H1 (cell line): ENCODE measurements around the gene TFRC. TPM values are rescaled to one million over a fixed set of nuclear protein-coding genes. Genes with fewer than 3 reads are reported as not detected.

Experiments
- CTCF ChIA-PET: fragments of 300-600 bp; sonication (Branson Sonifier 250); formaldehyde crosslinking; loops from one replicate; lab custom pipeline; 2021; ENCODE audit not compliant: partially characterized antibody; lab: Charles Lee
- POLR2A ChIA-PET: fragments of 300-600 bp; sonication (Branson Sonifier 250); formaldehyde crosslinking; loops from one replicate; lab custom pipeline; 2021; ENCODE audit warnings: inconsistent platforms; ENCODE audit not compliant: partially characterized antibody; lab: Charles Lee
- DNase-seq, 2 experiments: peaks; one replicate each; pipeline versions ENCODE4 v3.0.0 to v3.0.0-alpha.2; 2010 to 2022; ENCODE audit warnings: low spot score in 2 of 2, low read depth in 1 of 2, mixed read lengths in 1 of 2
- FAIRE-seq: peaks from 2 replicates; lab custom pipeline; 2011; peaks lifted over from hg19 to GRCh38; lab: Jason Lieb, UNC
- H2AFZ ChIP-seq: 2 replicates; pipeline ENCODE4 v1.8.1; 2012; ENCODE audit warnings: low read length, inconsistent platforms
- H2AK5ac ChIP-seq: 2 replicates; pipeline ENCODE4 v1.6.1; 2013; ENCODE audit warnings: low read depth, low read length
- H2BK120ac ChIP-seq: replicated peaks from 2 replicates; pipeline ENCODE3; 2013; ENCODE audit warnings: low read depth, low read length, inconsistent platforms
- H2BK12ac ChIP-seq: 2 replicates; pipeline ENCODE4 v1.6.1; 2013; ENCODE audit warnings: low read depth, low read length
- H2BK15ac ChIP-seq: 2 replicates; pipeline ENCODE4 v1.6.1; 2013; ENCODE audit warnings: low read length
- H2BK20ac ChIP-seq: 2 replicates; pipeline ENCODE4 v1.6.1; 2013; ENCODE audit warnings: low read length
- H2BK5ac ChIP-seq: 2 replicates; pipeline ENCODE4 v1.6.1; 2013; ENCODE audit warnings: low read depth, low read length
- H3K14ac ChIP-seq: 2 replicates; pipeline ENCODE4 v1.6.1; 2013; ENCODE audit warnings: inconsistent platforms; ENCODE audit not compliant: insufficient read length
- H3K18ac ChIP-seq: 2 replicates; pipeline ENCODE4 v1.6.1; 2013; ENCODE audit warnings: low read length; ENCODE audit errors: extremely low read depth
- H3K23ac ChIP-seq: 2 replicates; pipeline ENCODE4 v1.6.1; 2013; ENCODE audit warnings: inconsistent platforms; ENCODE audit not compliant: insufficient read length
- H3K23me2 ChIP-seq: 2 replicates; pipeline ENCODE4 v1.6.1; 2013; ENCODE audit warnings: low read depth, low read length
- H3K27ac ChIP-seq: 2 replicates; pipeline ENCODE4 v1.6.1; 2011; ENCODE audit warnings: low read depth, low read length, inconsistent platforms
- H3K27me3 ChIP-seq, 4 experiments: replicated peaks in 1 of 4; 1 replicate in 1 of 4; 2 replicates in 3 of 4; pipeline versions ENCODE4 v1.6.1 to v1.8.1; 2011 to 2013; ENCODE audit warnings: low read length in 3 of 4, mild to moderate bottlenecking in 3 of 4, inconsistent platforms in 2 of 4, mixed read lengths in 2 of 4, moderate library complexity in 1 of 4; ENCODE audit not compliant: control insufficient read depth in 3 of 4, insufficient read depth in 3 of 4; ENCODE audit errors: extremely low read depth in 1 of 4
- H3K36me3 ChIP-seq, 4 experiments: 2 replicates each; pipeline versions ENCODE4 v1.6.1 to v1.8.1; 2011 to 2013; ENCODE audit warnings: mild to moderate bottlenecking in 4 of 4, low read length in 3 of 4, moderate library complexity in 2 of 4, control low read depth in 1 of 4, inconsistent platforms in 1 of 4; ENCODE audit not compliant: insufficient read depth in 4 of 4, control insufficient read depth in 2 of 4
- H3K4ac ChIP-seq: replicated peaks from 2 replicates; pipeline ENCODE3; 2013; ENCODE audit warnings: low read length, low read depth, mixed read lengths, inconsistent platforms; ENCODE audit not compliant: insufficient read length
- H3K4me1 ChIP-seq, 4 experiments: replicated peaks in 1 of 4; 1 replicate in 1 of 4; 2 replicates in 3 of 4; pipeline versions ENCODE4 v1.6.1 to v1.8.1; 2011 to 2013; ENCODE audit warnings: low read length in 3 of 4, inconsistent platforms in 2 of 4, mixed read lengths in 1 of 4; ENCODE audit not compliant: insufficient read depth in 4 of 4, control insufficient read depth in 3 of 4
- H3K4me2 ChIP-seq, 2 experiments: 2 replicates each; pipeline versions ENCODE4 v1.6.1 to v1.8.1; 2011 to 2013; ENCODE audit warnings: low read depth in 2 of 2, low read length in 2 of 2, control low read depth in 1 of 2, inconsistent platforms in 1 of 2, mild to moderate bottlenecking in 1 of 2; ENCODE audit not compliant: insufficient read depth in 1 of 2
- H3K4me3 ChIP-seq, 4 experiments: fragments of 200-600, 300-600 bp in 1 of 4; sonication (generic), shearing (Covaris generic), sonication (Bioruptor Twin) in 1 of 4; 2 replicates each; pipeline versions ENCODE4 v1.5.1 to v1.8.1; 2011 to 2016; ENCODE audit warnings: low read length in 4 of 4, low read depth in 3 of 4, control low read depth in 2 of 4, inconsistent platforms in 2 of 4, mild to moderate bottlenecking in 2 of 4, mixed read lengths in 1 of 4, moderate library complexity in 1 of 4; ENCODE audit not compliant: insufficient read depth in 2 of 4; ENCODE audit errors: extremely low read depth in 1 of 4
- H3K56ac ChIP-seq: replicated peaks from 2 replicates; pipeline ENCODE3; 2013; ENCODE audit warnings: low read depth, mild to moderate bottlenecking, mixed read lengths, low read length, inconsistent platforms; ENCODE audit not compliant: insufficient read length
- H3K79me1 ChIP-seq: 2 replicates; pipeline ENCODE4 v1.6.1; 2013; ENCODE audit warnings: low read depth, low read length, control low read depth
- H3K79me2 ChIP-seq, 2 experiments: 2 replicates each; pipeline versions ENCODE4 v1.6.1 to v1.8.1; 2012 to 2013; ENCODE audit warnings: low read length in 2 of 2, mild to moderate bottlenecking in 2 of 2, inconsistent platforms in 1 of 2; ENCODE audit not compliant: insufficient read depth in 2 of 2, control insufficient read depth in 1 of 2
- H3K9ac ChIP-seq, 4 experiments: replicated peaks in 1 of 4; 1 replicate in 1 of 4; 2 replicates in 3 of 4; pipeline versions ENCODE4 v1.6.1 to v1.8.1; 2011 to 2013; ENCODE audit warnings: low read depth in 3 of 4, low read length in 3 of 4, control low read depth in 2 of 4, mild to moderate bottlenecking in 2 of 4, moderate library complexity in 2 of 4, inconsistent platforms in 1 of 4; ENCODE audit errors: extremely low read depth in 1 of 4
- H3K9me3 ChIP-seq, 2 experiments: 2 replicates each; pipeline versions ENCODE4 v1.6.1 to v1.8.1; 2012 to 2013; ENCODE audit warnings: mild to moderate bottlenecking in 2 of 2, moderate library complexity in 2 of 2, control low read depth in 1 of 2, inconsistent platforms in 1 of 2, low read depth in 1 of 2, low read length in 1 of 2, mixed read lengths in 1 of 2; ENCODE audit not compliant: insufficient read depth in 2 of 2
- H4K20me1 ChIP-seq, 2 experiments: replicated peaks in 1 of 2; 2 replicates each; pipeline versions ENCODE3 to v1.8.1; 2011 to 2013; ENCODE audit warnings: inconsistent platforms in 2 of 2, low read length in 2 of 2, mild to moderate bottlenecking in 1 of 2; ENCODE audit not compliant: insufficient read depth in 2 of 2, control insufficient read depth in 1 of 2
- H4K5ac ChIP-seq: 2 replicates; pipeline ENCODE4 v1.6.1; 2013; ENCODE audit warnings: low read length, low read depth, mixed read lengths, inconsistent platforms; ENCODE audit not compliant: insufficient read length
- H4K8ac ChIP-seq: 2 replicates; pipeline ENCODE4 v1.8.0; 2013; ENCODE audit warnings: mild to moderate bottlenecking, moderate library complexity, low read length, inconsistent platforms; ENCODE audit not compliant: insufficient read depth; ENCODE audit errors: extremely low read depth
- H4K91ac ChIP-seq: replicated peaks from 2 replicates; pipeline ENCODE3; 2013; ENCODE audit warnings: low read length, mixed read lengths, inconsistent platforms; ENCODE audit not compliant: insufficient read length
- CBX5 ChIP-seq: fragments of 300-800, 300-1000 bp; sonication (generic); IDR thresholded peaks from 2 replicates; pipeline ENCODE4 v1.7.1; 2016; ENCODE audit warnings: antibody characterized with exemption, low read length, low read depth
- EGR1 ChIP-seq: IDR thresholded peaks from 2 replicates; pipeline ENCODE4 v1.6.1; 2011; ENCODE audit warnings: low read depth, low read length, borderline replicate concordance
- EP300 ChIP-seq, 2 experiments: IDR thresholded peaks; 1 replicate in 1 of 2; 2 replicates in 1 of 2; pipeline ENCODE4 v1.6.1; 2011 to 2012; ENCODE audit warnings: low read depth in 2 of 2, low read length in 2 of 2, mild to moderate bottlenecking in 2 of 2, borderline replicate concordance in 1 of 2, inconsistent platforms in 1 of 2, moderate library complexity in 1 of 2
- JUN ChIP-seq: IDR thresholded peaks from 2 replicates; pipeline ENCODE4 v1.6.1; 2011; ENCODE audit warnings: low read depth, mild to moderate bottlenecking, improper control_type of control experiment, low read length
- JUND ChIP-seq: IDR thresholded peaks from 2 replicates; pipeline ENCODE4 v1.6.1; 2011; ENCODE audit warnings: mild to moderate bottlenecking, improper control_type of control experiment, low read length
- KDM4A ChIP-seq: IDR thresholded peaks from one replicate; pipeline ENCODE4 v1.7.1; 2012; ENCODE audit warnings: low read depth, mild to moderate bottlenecking, moderate library complexity, low read length, inconsistent platforms; ENCODE audit not compliant: severe bottlenecking
- POU5F1 ChIP-seq: IDR thresholded peaks from 2 replicates; pipeline ENCODE4 v1.6.1; 2011; ENCODE audit warnings: low read depth, mild to moderate bottlenecking, low read length, moderate library complexity
- RBBP5 ChIP-seq: IDR thresholded peaks from 2 replicates; pipeline ENCODE4 v1.7.1; 2012; ENCODE audit warnings: low read depth, mild to moderate bottlenecking, inconsistent platforms, low read length, moderate library complexity, borderline replicate concordance
- TEAD4 ChIP-seq: IDR thresholded peaks from 2 replicates; pipeline ENCODE4 v1.6.1; 2012; ENCODE audit warnings: low read depth, low read length, inconsistent platforms, mixed read lengths
- polyA plus RNA-seq, 7 experiments: library from polyadenylated mRNA; depleted of rRNA in 3 of 7; stranded (reverse) in 5 of 7; unstranded in 2 of 7; fragments of >200 nt in 5 of 7; fragments of 200-250 nt in 2 of 7; gene quantifications; 1 replicate in 5 of 7; 2 replicates in 1 of 7; 4 replicates in 1 of 7; pipeline versions ENCODE4 v1.2.1 to v1.2.3, GENCODE V29; 2011 to 2013; ENCODE audit warnings: missing spikeins in 2 of 7, mixed read lengths in 2 of 7
- total RNA-seq: library from RNA; stranded (reverse); fragmentation: NEBNext Ultra II Directional; extraction: Animal tissue kit (Norgen Biotek cat#: 25700); gene quantifications from 2 replicates; pipeline ENCODE4 v1.2.1, GENCODE V29; 2021
- TF ChIP-seq, protein P1 (sequence below): IDR thresholded peaks from 2 replicates; pipeline ENCODE4 v1.6.1; 2011; ENCODE audit warnings: low read depth, mild to moderate bottlenecking, low read length; ENCODE audit not compliant: insufficient read depth

The TFRC gene
- total and polyA plus RNA-seq, 2 of the 8 experiments (the other 6 are each of a cell fraction or from before 2014, with no cell fraction given), result 67.3 to 161 TPM

DNA sequence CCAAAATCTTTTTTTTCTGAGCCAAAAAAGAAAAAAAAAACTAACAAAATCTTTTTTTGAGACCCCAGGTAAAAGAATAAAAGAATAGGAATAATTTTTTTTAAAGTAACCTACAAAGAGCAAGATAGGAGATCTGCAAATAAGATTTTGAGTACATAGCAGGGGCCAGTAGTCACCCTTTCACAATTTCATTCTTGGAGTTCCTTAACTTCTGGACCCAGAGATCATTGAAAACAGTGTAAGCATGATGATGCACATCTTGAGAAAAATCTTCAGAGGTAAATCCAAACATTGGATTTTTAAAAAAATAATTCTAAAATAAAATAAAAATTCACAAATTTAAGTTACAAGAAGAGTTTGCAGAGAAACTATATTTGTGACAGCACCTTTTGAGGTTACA is 18.8 kb downstream of the TFRC start:
- peaks cover 36 to 89% (median 72%) of the 10 kb centered on the region in 4 experiments for H3K36me3 ChIP-seq
- H3K79me1 ChIP-seq, result no peaks in the 10 kb centered on the region
- H2AFZ ChIP-seq, result no peak overlapping the region
- ChIA-PET CTCF (interaction anchor here (1.0 to 22.4 kb wide), 3 partner anchors 10 to 132 kb away, joined by 3 to 299 read pairs (median 17); no protein-coding TSS in a partner anchor), POLR2A (no interaction called here)
- no peak overlapping the region for H4K8ac ChIP-seq
- no peak overlapping the region for H2BK15ac ChIP-seq
- no peaks in the 10 kb centered on the region for H3K27me3 ChIP-seq
- no peaks in the 10 kb centered on the region for H3K9me3 ChIP-seq
- H3K4ac ChIP-seq, result no peak overlapping the region
- H2BK12ac ChIP-seq, result no peak overlapping the region
- no peak overlapping the region for H4K91ac ChIP-seq
- no peak overlapping the region for H2AK5ac ChIP-seq
- H2BK120ac ChIP-seq, result no peak overlapping the region
- no peaks in the 10 kb centered on the region; a peak in 1 of 4 replicates for H3K79me2 ChIP-seq
- H3K27ac ChIP-seq, result no peak overlapping the region
- H3K4me1 ChIP-seq, result peaks cover 0 to 2% (median 0%) of the 10 kb centered on the region in 4 experiments; a peak in 1 of 7 replicates
- H2BK20ac ChIP-seq, result no peak overlapping the region
- TF ChIP-seq EP300 (IDR thresholded peaks at IDR 0.05; ENCODE audit: borderline replicate concordance in 1 of 2, low read depth in 2 of 2, low read length in 2 of 2) (no peak), EGR1 (no peak), CBX5 (no peak), JUND (no peak), KDM4A (no peak), POU5F1 (no peak), RBBP5 (no peak), TEAD4 (no peak), JUN (no peak)
- TF ChIP-seq, protein P1, sequence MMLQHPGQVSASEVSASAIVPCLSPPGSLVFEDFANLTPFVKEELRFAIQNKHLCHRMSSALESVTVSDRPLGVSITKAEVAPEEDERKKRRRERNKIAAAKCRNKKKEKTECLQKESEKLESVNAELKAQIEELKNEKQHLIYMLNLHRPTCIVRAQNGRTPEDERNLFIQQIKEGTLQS, result no peak
- no peak for FAIRE-seq
- no peak for DNase-seq
- no peak overlapping the region for H3K14ac ChIP-seq
- no peaks in the 10 kb centered on the region for H3K23me2 ChIP-seq
- H3K4me3 ChIP-seq, result no peak overlapping the region
- no peak overlapping the region for H3K4me2 ChIP-seq
- H2BK5ac ChIP-seq, result no peak overlapping the region
- no peak overlapping the region for H3K23ac ChIP-seq
- no peak overlapping the region for H3K56ac ChIP-seq
- no peak overlapping the region for H4K5ac ChIP-seq
- H3K18ac ChIP-seq, result no peak overlapping the region
- H3K9ac ChIP-seq, result no peak overlapping the region
- H4K20me1 ChIP-seq, result peaks cover 0 to 1% of the 10 kb centered on the region in 2 experiments
